Naive thymus-derived CD8-positive, alpha-beta T cell (primary cell): ENCODE data around the gene MYB. TPM values are rescaled to one million over a fixed set of nuclear protein-coding genes. Genes with fewer than 3 reads are reported as not detected.
"Not testable (repeated sequence)": the region's sequence is repeated elsewhere in the genome, so short reads cannot be mapped to it uniquely, and the experiment has no call there.

Experiments used
- ATAC-seq, 2 donors: fragments of 150-1000 bp; cut with Tn5 transposase in 1 of 2; sonication (Bioruptor Pico), chemical (Tn5 transposase) in 1 of 2; 1 replicate in 1 of 2; 2 replicates in 1 of 2; pipeline ENCODE4 v1.10.0; 2021; ENCODE audit warnings: mild to moderate bottlenecking in 2 of 2, moderate library complexity in 2 of 2
- POLR2A ChIA-PET: fragments of 350-600 bp; sonication (Branson Sonifier 250); formaldehyde crosslinking; loops from one replicate; lab custom pipeline; 2021; ENCODE audit warnings: antibody characterized with exemption; lab: Charles Lee
- DNase-seq, 10 donors: peaks; one replicate each; pipeline versions ENCODE4 v3.0.0 to v3.0.0-alpha.2; 2020 to 2022
- H3K27ac Mint-ChIP-seq, 10 donors: one replicate each; pipeline ENCODE4 v1.8.0; 2020 to 2022; ENCODE audit warnings: mild to moderate bottlenecking in 10 of 10, mixed read lengths in 10 of 10, moderate library complexity in 4 of 10, inconsistent platforms in 1 of 10
- H3K27me3 Mint-ChIP-seq, 5 donors: one replicate each; pipeline ENCODE4 v1.8.0; 2021 to 2022; ENCODE audit warnings: mixed read lengths in 5 of 5
- H3K36me3 Mint-ChIP-seq, 3 donors: one replicate each; pipeline ENCODE4 v1.8.0; 2020 to 2022; ENCODE audit warnings: mixed read lengths in 3 of 3, mild to moderate bottlenecking in 2 of 3, inconsistent platforms in 1 of 3
- H3K4me1 Mint-ChIP-seq, 4 donors: one replicate each; pipeline ENCODE4 v1.8.0; 2021 to 2022; ENCODE audit warnings: mixed read lengths in 4 of 4
- H3K4me3 Mint-ChIP-seq, 10 donors: one replicate each; pipeline ENCODE4 v1.8.0; 2020 to 2022; ENCODE audit warnings: mild to moderate bottlenecking in 10 of 10, mixed read lengths in 10 of 10, moderate library complexity in 6 of 10, inconsistent platforms in 1 of 10
- H3K9me3 Mint-ChIP-seq, 9 donors: one replicate each; pipeline ENCODE4 v1.8.0; 2020 to 2022; ENCODE audit warnings: mixed read lengths in 9 of 9, mild to moderate bottlenecking in 3 of 9, inconsistent platforms in 1 of 9, moderate library complexity in 1 of 9
- polyA plus RNA-seq, 3 donors: library from polyadenylated mRNA; unstranded; fragments of 300-500 nt; fragmentation: Illumina TruSeq; gene quantifications; one replicate each; pipeline ENCODE4 v1.2.3, GENCODE V29; 2021
- total RNA-seq, 8 experiments: library from RNA in 2 of 8; stranded (reverse) in 2 of 8; gene quantifications; one replicate each; pipeline ENCODE4 v1.2.3 and lab custom pipeline; 2021 to 2026

Gene MYB
- total and polyA plus RNA-seq, 5 experiments from 2014 or later, result 2.4 to 22.5 (median 4.8) TPM

DNA sequence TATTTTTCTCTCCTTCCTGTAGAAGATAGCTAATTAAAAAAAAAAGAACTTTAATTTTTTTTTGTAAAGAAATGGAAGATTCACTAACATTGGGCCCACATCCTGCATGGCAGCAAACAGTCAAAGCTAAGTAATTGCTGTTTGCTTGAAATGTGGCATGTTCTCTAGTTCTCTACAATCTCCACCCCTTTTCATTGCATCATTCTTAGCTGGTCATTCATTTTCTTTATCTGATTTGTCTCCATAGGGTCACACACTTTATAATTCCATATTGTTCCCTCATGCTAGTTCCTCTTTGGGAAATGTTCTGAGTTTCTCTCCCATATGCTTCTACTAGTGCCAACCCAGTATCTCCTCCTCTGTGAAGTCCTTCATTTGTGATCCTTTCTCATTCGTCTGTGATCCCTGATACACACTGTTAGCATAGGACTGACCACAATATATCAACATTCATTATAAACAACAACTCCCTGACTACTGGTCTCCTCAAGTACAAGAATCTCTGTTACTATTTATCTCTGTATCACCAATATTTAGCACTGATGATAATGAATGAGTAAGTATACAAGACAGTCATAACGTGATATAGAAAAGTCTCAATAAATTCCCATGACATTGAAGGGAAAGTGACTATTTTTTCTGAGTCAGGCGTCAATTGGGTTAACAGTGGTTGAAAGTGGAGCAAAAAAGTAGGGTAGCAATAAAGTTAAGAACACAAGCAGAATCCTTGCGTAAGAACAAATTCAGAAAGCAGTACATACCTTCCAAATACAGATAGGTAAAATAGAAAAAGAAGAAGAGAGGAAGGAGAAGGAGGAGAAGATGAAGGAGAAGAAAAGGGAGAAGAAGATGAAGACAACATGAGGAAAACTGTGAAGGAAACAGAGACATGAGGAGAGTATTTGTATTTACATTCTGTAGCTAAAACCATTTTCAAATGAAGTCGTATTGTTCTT is 33.2 kb upstream of the MYB start:
- DNase-seq, result no peak
- H3K9me3 Mint-ChIP-seq, result no peaks in the 10 kb centered on the region
- peaks cover 0 to 4% (median 0%) of the 10 kb centered on the region in 3 donors for H3K36me3 Mint-ChIP-seq
- no peak overlapping the region for H3K4me3 Mint-ChIP-seq
- POLR2A ChIA-PET, result interaction anchor here (0.7 to 2.1 kb wide), 4 partner anchors 33 to 60 kb away, joined by 3 to 11 read pairs (median 4); partner anchors contain the start of gene MYB
- H3K27me3 Mint-ChIP-seq, result no peaks in the 10 kb centered on the region
- ATAC-seq, result no peak
- H3K27ac Mint-ChIP-seq, result peak overlapping the region in 5 of 10 donors; percentile 0 to 48 (median 23)
- H3K4me1 Mint-ChIP-seq, result peaks cover 6 to 34% (median 31%) of the 10 kb centered on the region in 4 donors

DNA sequence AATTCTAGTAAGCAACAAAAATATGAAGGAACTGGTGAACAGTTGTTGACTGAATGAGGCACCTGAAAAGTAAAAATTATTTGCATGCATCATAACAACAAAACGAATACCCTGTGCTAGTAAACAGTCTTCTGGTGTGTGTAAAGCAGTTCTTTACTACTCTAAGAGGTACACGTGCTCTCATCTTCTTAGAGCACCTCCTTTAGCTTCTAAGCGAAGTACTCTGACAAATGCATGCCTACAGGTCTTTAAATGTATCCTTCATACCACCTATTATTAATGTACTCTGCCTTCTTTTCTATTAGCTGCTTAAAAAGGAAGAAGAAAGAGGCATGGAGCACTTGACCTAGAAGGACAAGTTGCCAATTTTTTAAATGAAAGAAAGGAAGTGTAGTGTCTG is 32.2 kb upstream of the MYB start:
- ATAC-seq, result no peak
- no peaks in the 10 kb centered on the region for H3K27me3 Mint-ChIP-seq
- H3K27ac Mint-ChIP-seq, result peak overlapping the region in 5 of 10 donors; percentile 4 to 77 (median 26)
- peaks cover 0 to 4% (median 0%) of the 10 kb centered on the region in 3 donors for H3K36me3 Mint-ChIP-seq
- no peak for DNase-seq
- H3K4me1 Mint-ChIP-seq, result peaks cover 6 to 34% (median 30%) of the 10 kb centered on the region in 4 donors
- no peak overlapping the region for H3K4me3 Mint-ChIP-seq
- no peaks in the 10 kb centered on the region for H3K9me3 Mint-ChIP-seq
- POLR2A ChIA-PET, result no interaction called here

DNA sequence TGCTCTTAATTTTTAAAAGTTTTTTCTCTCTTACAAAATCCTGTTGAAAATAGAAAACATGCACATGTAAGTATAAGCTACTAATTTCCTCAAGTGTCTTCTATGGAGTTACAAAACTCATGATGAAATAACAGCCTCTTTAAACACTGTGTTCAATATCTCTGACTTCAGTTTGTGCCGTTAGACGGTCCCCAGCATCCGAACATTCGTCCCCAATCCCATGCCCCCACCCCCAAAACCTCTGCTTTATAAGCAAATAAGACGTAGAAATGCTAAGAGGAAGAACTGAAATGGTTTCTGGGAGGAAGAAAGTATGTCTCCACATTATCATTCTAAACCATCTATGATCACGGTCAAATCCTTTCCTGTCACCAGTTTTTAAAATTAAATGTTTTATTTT is 31.7 kb upstream of the MYB start:
- POLR2A ChIA-PET, result no interaction called here
- peaks cover 6 to 34% (median 30%) of the 10 kb centered on the region in 4 donors for H3K4me1 Mint-ChIP-seq
- H3K27me3 Mint-ChIP-seq, result no peaks in the 10 kb centered on the region
- ATAC-seq (no peak), DNase-seq (no peak)
- H3K36me3 Mint-ChIP-seq, result peaks cover 0 to 4% (median 0%) of the 10 kb centered on the region in 3 donors
- no peak overlapping the region for H3K4me3 Mint-ChIP-seq
- peak overlapping the region in 5 of 10 donors; percentile 6 to 77 (median 26) for H3K27ac Mint-ChIP-seq
- peaks cover 0 to under 1% (median 0%) of the 10 kb centered on the region in 9 donors for H3K9me3 Mint-ChIP-seq

DNA sequence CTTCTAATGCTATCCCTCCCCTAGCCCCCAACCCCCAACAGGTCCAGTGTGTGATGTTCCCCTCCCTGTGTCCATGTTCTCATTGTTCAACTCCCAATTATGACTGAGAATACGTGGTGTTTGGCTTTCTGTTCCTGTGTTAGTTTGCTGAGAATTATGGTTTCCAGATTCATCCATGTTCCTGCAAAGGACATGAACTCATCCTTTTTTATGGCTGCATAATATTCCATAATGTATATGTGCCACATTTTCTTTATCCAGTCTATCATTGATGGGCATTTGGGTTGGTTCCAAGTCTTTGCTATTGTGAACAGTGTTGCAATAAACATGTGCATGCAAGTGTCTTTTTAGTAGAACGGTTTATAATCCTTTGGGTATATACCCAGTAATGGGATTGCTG is 30.6 kb upstream of the MYB start:
- H3K27ac Mint-ChIP-seq, DNase-seq, H3K36me3 Mint-ChIP-seq, ATAC-seq, H3K9me3 Mint-ChIP-seq, POLR2A ChIA-PET, H3K4me3 Mint-ChIP-seq, H3K27me3 Mint-ChIP-seq: not testable (repeated sequence)
- peaks cover 6 to 26% (median 21%) of the 10 kb centered on the region in 4 donors for H3K4me1 Mint-ChIP-seq

DNA sequence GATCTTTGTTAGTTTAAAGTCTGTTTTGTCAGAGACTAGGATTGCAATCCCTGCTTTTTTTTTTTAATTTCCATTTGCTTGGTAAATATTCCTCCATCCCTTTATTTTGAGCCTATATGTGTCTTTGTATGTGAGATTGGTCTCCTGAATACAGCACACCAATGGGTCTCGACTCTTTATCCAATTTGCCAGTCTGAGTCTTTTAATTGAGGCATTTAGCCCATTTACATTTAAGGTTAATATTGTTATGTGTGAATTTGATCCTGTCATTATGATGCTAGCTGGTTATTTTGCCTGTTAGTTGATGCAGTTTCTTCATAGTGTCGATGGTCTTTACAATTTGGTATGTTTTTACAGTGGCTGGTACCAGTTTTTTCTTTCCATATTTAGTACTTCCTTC is 27.0 kb upstream of the MYB start:
- POLR2A ChIA-PET, H3K27ac Mint-ChIP-seq, H3K4me1 Mint-ChIP-seq, H3K9me3 Mint-ChIP-seq, H3K36me3 Mint-ChIP-seq, H3K4me3 Mint-ChIP-seq, H3K27me3 Mint-ChIP-seq, ATAC-seq, DNase-seq: not testable (repeated sequence)

DNA sequence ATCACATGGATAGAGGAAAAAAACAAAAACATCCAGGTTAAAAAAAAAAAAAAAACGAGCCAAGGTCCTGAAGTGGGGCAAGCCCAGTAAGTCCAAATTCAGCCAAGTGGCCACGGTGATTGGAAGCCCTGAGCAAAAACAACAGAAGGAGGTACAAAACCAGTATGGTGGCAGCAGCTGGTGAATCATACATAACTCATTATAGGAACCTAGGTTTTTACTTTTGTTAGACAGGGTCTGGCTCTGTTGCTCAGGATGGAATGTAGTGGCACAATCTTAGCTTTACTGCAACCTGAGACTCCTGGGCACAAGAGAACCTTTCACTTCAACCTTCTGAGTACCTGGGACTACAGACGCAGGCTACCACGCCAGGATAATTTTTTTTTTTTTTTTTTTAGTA is 22.7 kb upstream of the MYB start:
- peaks cover 11 to 35% (median 26%) of the 10 kb centered on the region in 4 donors for H3K4me1 Mint-ChIP-seq
- no peak overlapping the region for H3K4me3 Mint-ChIP-seq
- peaks cover 0 to 1% (median 0%) of the 10 kb centered on the region in 5 donors for H3K27me3 Mint-ChIP-seq
- POLR2A ChIA-PET, result interaction anchor here (0.5 to 1.1 kb wide), 2 partner anchors 29 to 74 kb away, joined by 3 read pairs; no protein-coding TSS in a partner anchor
- H3K36me3 Mint-ChIP-seq, result no peaks in the 10 kb centered on the region
- no peak overlapping the region for H3K27ac Mint-ChIP-seq
- ATAC-seq, result no peak
- DNase-seq, result no peak
- peaks cover 0 to 8% (median 0%) of the 10 kb centered on the region in 9 donors for H3K9me3 Mint-ChIP-seq

DNA sequence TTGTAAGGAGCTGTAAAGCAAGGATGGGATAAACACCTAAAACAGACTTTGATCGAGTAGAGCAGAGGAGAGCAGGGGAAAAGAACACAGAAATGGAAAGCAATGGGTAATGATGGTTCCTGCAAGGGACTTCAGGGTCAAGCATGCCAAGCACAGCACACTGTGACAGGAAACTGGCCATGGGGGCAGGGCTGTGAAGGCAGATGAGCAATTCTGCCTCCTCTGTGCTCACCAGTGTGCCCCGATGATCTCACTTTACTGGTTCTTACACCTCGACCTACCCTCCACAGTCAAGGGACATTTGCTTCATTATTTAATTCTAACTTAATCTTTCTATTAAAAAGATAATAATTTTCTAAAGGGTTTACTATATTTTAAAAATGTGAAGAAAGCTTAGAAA is 21.6 kb upstream of the MYB start:
- peaks cover 13 to 39% (median 29%) of the 10 kb centered on the region in 4 donors for H3K4me1 Mint-ChIP-seq
- no peak for DNase-seq
- H3K4me3 Mint-ChIP-seq, result no peak overlapping the region
- peaks cover 0 to 6% (median 0%) of the 10 kb centered on the region in 9 donors for H3K9me3 Mint-ChIP-seq
- no peaks in the 10 kb centered on the region for H3K36me3 Mint-ChIP-seq
- peaks cover 0 to 1% (median 0%) of the 10 kb centered on the region in 5 donors for H3K27me3 Mint-ChIP-seq
- no peak for ATAC-seq
- H3K27ac Mint-ChIP-seq, result no peak overlapping the region
- POLR2A ChIA-PET, result interaction anchor here (0.9 to 1.6 kb wide), 3 partner anchors 15 to 75 kb away, joined by 3 to 5 read pairs (median 4); partner anchors contain the start of gene MYB

DNA sequence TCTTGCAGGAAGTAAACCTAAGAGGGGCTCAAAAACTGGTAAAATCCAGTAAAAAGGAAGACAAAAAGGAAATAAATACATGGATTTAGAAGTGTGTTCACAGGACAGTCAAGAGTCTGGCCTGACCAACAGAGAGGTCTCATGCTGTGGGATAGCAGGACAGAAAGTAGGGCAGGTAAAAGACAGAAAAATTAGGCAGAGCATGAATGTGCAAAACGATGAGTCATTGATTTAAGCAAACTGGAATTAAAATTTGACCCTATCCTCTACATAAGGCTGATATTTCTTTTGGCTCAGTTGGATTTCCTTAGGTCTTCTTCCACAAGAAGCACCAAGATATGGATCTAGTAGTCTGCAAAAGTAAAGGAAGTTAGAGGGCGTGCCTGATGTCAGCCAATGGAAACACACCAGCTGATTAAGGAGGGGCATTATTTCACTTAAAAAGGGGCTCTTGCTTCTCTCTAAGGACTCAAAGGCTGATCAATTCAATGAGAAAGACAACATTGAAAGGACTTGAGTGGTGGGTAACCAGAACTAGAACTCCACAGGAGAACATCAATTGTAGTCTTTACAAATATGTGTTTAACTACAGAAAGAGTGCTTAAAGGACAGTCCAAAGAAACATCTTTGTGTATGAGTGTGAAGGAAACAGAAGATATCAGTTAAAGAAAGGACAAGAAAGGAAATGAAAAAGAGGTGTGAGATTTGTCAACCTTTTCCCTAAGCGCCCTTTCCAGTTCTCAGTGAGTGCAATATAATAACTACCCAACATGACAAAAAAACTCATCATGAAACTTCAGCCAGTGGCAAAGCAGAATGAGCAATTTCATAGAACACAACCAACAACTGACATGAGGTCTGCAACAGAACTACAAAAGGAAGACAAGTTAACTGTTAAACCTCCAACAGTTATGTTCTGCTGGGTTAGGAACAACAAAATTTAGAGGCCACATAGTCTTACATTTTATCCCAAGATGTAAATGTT is 19.4 kb upstream of the MYB start:
- peak overlapping the region in 6 of 10 donors; percentile 13 to 72 (median 28) for H3K27ac Mint-ChIP-seq
- POLR2A ChIA-PET, result interaction anchor here (0.6 to 2.2 kb wide), 2 partner anchors 20 to 1030 kb away, joined by 3 to 23 read pairs; partner anchors contain the start of gene MYB
- DNase-seq, result no peak

DNA sequence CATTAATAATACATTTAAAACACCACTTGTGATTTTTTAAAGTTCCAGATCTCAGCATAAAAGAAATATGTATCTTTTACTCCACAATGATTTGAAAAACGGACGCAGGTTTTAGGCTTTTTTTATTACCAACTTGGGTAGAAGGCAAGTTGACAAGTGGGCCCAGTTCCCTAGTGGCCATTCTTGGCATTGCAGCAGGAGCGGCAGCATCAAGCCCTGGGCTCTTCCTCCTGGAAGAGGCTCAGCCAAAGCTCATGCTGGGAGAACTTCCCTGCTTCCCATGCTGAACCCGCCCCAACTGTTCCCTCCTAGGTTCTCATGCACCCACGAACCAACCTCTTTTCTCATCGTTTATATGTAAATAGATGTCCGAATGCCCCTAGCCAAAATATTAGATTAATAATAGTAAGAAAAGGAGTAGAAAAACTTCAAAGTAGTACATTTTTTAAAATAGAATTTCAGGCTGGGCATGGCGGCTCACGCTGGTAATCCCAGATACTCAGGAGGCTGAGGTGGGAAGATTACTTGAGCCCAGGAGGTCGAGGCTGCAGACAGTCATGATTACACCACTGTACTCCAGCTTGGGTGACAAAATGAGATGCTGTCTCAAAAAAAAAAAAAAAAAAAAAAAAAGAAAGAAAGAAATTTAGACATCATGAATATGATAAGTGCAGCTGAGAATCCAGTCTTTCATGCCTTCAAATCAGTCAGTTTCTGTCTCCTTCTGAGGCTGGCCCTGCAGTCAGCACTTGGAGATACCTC is 18.2 kb upstream of the MYB start:
- Mint-ChIP-seq H3K27me3 (no peaks in the 10 kb centered on the region), H3K4me1 (peaks cover 13 to 39% (median 29%) of the 10 kb centered on the region in 4 donors), H3K36me3 (no peaks in the 10 kb centered on the region), H3K9me3 (no peaks in the 10 kb centered on the region), H3K27ac (peak overlapping the region in 9 of 10 donors; percentile 61 to 86 (median 80)), H3K4me3 (peak overlapping the region in 9 of 10 donors; percentile 1 to 52 (median 38))
- DNase-seq (peak in 2 of 10 donors; percentile 19 to 22), ATAC-seq (no peak)
- POLR2A ChIA-PET, result interaction anchor here (0.6 to 2.2 kb wide), 4 partner anchors 19 to 1031 kb away, joined by 3 to 23 read pairs (median 3); partner anchors contain the start of gene MYB

More for the DNA sequence above, 19.4 kb upstream of the MYB start:
- no peaks in the 10 kb centered on the region for H3K27me3 Mint-ChIP-seq
- peaks cover 13 to 39% (median 29%) of the 10 kb centered on the region in 4 donors for H3K4me1 Mint-ChIP-seq
- peak overlapping the region in 2 of 10 donors; percentile 18 to 29 for H3K4me3 Mint-ChIP-seq
- no peak for ATAC-seq
- H3K36me3 Mint-ChIP-seq, result no peaks in the 10 kb centered on the region
- no peaks in the 10 kb centered on the region for H3K9me3 Mint-ChIP-seq

DNA sequence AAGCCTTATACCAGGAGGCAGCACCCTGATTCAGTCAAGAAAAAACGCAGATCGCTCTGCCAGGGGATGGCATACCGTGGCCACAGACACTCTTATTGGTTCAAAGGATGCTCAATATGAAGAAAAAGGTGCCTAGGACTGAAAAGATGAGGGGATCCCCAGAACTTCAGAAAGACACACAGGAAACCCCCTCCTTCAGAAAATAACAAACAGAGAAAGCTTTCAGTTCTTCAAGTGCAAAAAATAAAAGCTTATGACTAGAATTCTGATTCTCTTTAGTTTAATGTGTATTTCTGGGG is 17.7 kb upstream of the MYB start:
- peak overlapping the region in 9 of 10 donors; percentile 1 to 52 (median 38) for H3K4me3 Mint-ChIP-seq
- H3K4me1 Mint-ChIP-seq, result peaks cover 13 to 39% (median 29%) of the 10 kb centered on the region in 4 donors
- DNase-seq, result peak in 9 of 10 donors; percentile 38 to 81 (median 70)
- H3K27me3 Mint-ChIP-seq, result no peaks in the 10 kb centered on the region
- H3K9me3 Mint-ChIP-seq, result no peaks in the 10 kb centered on the region
- no peaks in the 10 kb centered on the region for H3K36me3 Mint-ChIP-seq
- H3K27ac Mint-ChIP-seq, result peak overlapping the region in 9 of 10 donors; percentile 61 to 86 (median 80)
- ATAC-seq, result peak; percentile 99
- POLR2A ChIA-PET, result interaction anchor here (0.5 to 2.2 kb wide), 5 partner anchors 17 to 60 kb away, joined by 3 to 23 read pairs (median 3); partner anchors contain the start of gene MYB

DNA sequence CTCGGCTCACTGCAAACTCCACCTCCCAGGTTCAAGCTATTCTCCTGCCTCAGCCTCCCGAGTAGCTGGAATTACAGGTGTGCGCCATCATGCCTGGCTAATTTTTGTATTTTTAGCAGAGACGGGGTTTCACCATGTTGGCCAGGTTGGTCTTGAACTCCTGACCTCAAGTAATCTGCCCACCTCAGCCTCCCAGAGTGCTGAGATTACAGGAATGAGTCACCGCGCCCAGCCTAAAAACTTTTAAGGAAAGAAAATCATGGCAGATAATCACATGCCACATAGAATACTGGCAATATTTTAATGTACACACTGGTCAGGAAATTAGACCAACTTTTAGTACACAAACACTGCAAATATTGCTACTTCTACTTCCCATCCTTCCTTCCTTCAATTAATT is 16.7 kb upstream of the MYB start:
- H3K27ac Mint-ChIP-seq, result peak overlapping the region in 3 of 10 donors; percentile 18 to 48 (median 37)
- H3K27me3 Mint-ChIP-seq, H3K9me3 Mint-ChIP-seq, POLR2A ChIA-PET, ATAC-seq, H3K36me3 Mint-ChIP-seq, H3K4me3 Mint-ChIP-seq, DNase-seq: not testable (repeated sequence)
- H3K4me1 Mint-ChIP-seq, result peaks cover 9 to 32% (median 26%) of the 10 kb centered on the region in 4 donors
